H9 (cell line): ENCODE results near the gene GGCX. TPM values are rescaled to one million over a fixed set of nuclear protein-coding genes. Genes with fewer than 3 reads are reported as not detected.

Source experiments
- DNase-seq: peaks from one replicate; pipeline ENCODE4 v3.0.0-alpha.2; 2017
- H2AFZ ChIP-seq: one replicate; pipeline ENCODE4 v1.6.1; 2013; ENCODE audit warnings: mild to moderate bottlenecking, low read length, control low read depth, moderate library complexity
- H2AK5ac ChIP-seq: 2 replicates; pipeline ENCODE4 v1.6.1; 2013; ENCODE audit warnings: low read length, control low read depth, mixed read lengths; ENCODE audit not compliant: insufficient read length
- H2BK120ac ChIP-seq: one replicate; pipeline ENCODE4 v1.6.1; 2013; ENCODE audit warnings: low read depth, mild to moderate bottlenecking, low read length, control low read depth, inconsistent platforms; ENCODE audit not compliant: poor library complexity, severe bottlenecking
- H2BK12ac ChIP-seq: 2 replicates; pipeline ENCODE4 v1.6.1; 2013; ENCODE audit warnings: low read length, control low read depth, mixed read lengths, low read depth; ENCODE audit not compliant: insufficient read length
- H2BK15ac ChIP-seq: 2 replicates; pipeline ENCODE4 v1.6.1; 2013; ENCODE audit warnings: low read depth, low read length, control low read depth
- H2BK20ac ChIP-seq: one replicate; pipeline ENCODE4 v1.6.1; 2013; ENCODE audit warnings: low read depth, mild to moderate bottlenecking, low read length, control low read depth, inconsistent platforms; ENCODE audit not compliant: poor library complexity, severe bottlenecking
- H2BK5ac ChIP-seq: 2 replicates; pipeline ENCODE4 v1.6.1; 2013; ENCODE audit warnings: low read length, control low read depth, mixed read lengths; ENCODE audit not compliant: insufficient read length
- H3K14ac ChIP-seq: 2 replicates; pipeline ENCODE4 v1.6.1; 2013; ENCODE audit warnings: low read length, control low read depth; ENCODE audit not compliant: insufficient read depth
- H3K18ac ChIP-seq: 2 replicates; pipeline ENCODE4 v1.6.1; 2013; ENCODE audit warnings: low read depth, mild to moderate bottlenecking, mixed read lengths, low read length, control low read depth; ENCODE audit not compliant: insufficient read length
- H3K23ac ChIP-seq: 2 replicates; pipeline ENCODE4 v1.6.1; 2013; ENCODE audit warnings: low read length, control low read depth, mixed read lengths, low read depth; ENCODE audit not compliant: insufficient read length
- H3K23me2 ChIP-seq: 2 replicates; pipeline ENCODE4 v1.6.1; 2013; ENCODE audit warnings: low read depth, mild to moderate bottlenecking, mixed read lengths, low read length, control low read depth; ENCODE audit not compliant: insufficient read length, poor library complexity, severe bottlenecking
- H3K27ac ChIP-seq: 2 replicates; pipeline ENCODE4 v1.5.1; 2013; ENCODE audit warnings: low read length, control low read depth, mixed read lengths, low read depth; ENCODE audit not compliant: insufficient read length
- H3K27me3 ChIP-seq: 2 replicates; pipeline ENCODE4 v1.6.1; 2013; ENCODE audit warnings: low read length, control low read depth, inconsistent platforms; ENCODE audit not compliant: insufficient read depth
- H3K4ac ChIP-seq: 2 replicates; pipeline ENCODE4 v1.6.1; 2013; ENCODE audit warnings: low read depth, mild to moderate bottlenecking, control low read depth, inconsistent platforms, low read length, moderate library complexity
- H3K4me1 ChIP-seq: 2 replicates; pipeline ENCODE4 v1.6.1; 2013; ENCODE audit warnings: low read length, control low read depth, inconsistent platforms; ENCODE audit not compliant: insufficient read depth
- H3K4me2 ChIP-seq: 2 replicates; pipeline ENCODE4 v1.6.1; 2013; ENCODE audit warnings: low read length, control low read depth, mixed read lengths; ENCODE audit not compliant: insufficient read length, insufficient read depth
- H3K56ac ChIP-seq: 2 replicates; pipeline ENCODE4 v1.6.1; 2013; ENCODE audit warnings: low read depth, mild to moderate bottlenecking, mixed read lengths, low read length, control low read depth; ENCODE audit not compliant: insufficient read length
- H3K79me1 ChIP-seq: 2 replicates; pipeline ENCODE4 v1.6.1; 2013; ENCODE audit warnings: low read depth, mild to moderate bottlenecking, moderate library complexity, low read length, control low read depth, inconsistent platforms; ENCODE audit not compliant: insufficient read depth, poor library complexity, severe bottlenecking
- H3K79me2 ChIP-seq: 2 replicates; pipeline ENCODE4 v1.6.1; 2013; ENCODE audit warnings: low read length, control low read depth, inconsistent platforms; ENCODE audit not compliant: insufficient read depth
- H3K9ac ChIP-seq: 2 replicates; pipeline ENCODE4 v1.6.1; 2013; ENCODE audit warnings: low read length, control low read depth, mixed read lengths; ENCODE audit not compliant: insufficient read length; ENCODE audit errors: extremely low read depth
- H3K9me3 ChIP-seq: one replicate; pipeline ENCODE4 v1.6.1; 2013; ENCODE audit warnings: low read depth, low read length, inconsistent platforms; ENCODE audit not compliant: control insufficient read depth
- H3T11ph ChIP-seq: one replicate; pipeline ENCODE4 v1.6.1; 2013; ENCODE audit warnings: mild to moderate bottlenecking, low read length, control low read depth, inconsistent platforms
- H4K20me1 ChIP-seq: one replicate; pipeline ENCODE4 v1.6.1; 2013; ENCODE audit not compliant: control insufficient read depth, insufficient read length, insufficient read depth
- H4K5ac ChIP-seq: 2 replicates; pipeline ENCODE4 v1.6.1; 2013; ENCODE audit warnings: low read depth, mild to moderate bottlenecking, mixed read lengths, low read length, control low read depth; ENCODE audit not compliant: insufficient read length
- H4K8ac ChIP-seq: replicated peaks from 2 replicates; pipeline ENCODE4 v1.6.1; 2013; ENCODE audit warnings: low read length, control low read depth, mixed read lengths, low read depth; ENCODE audit not compliant: insufficient read length
- H4K91ac ChIP-seq: 2 replicates; pipeline ENCODE4 v1.6.1; 2013; ENCODE audit warnings: low read depth, mild to moderate bottlenecking, moderate library complexity, mixed read lengths, low read length, control low read depth; ENCODE audit not compliant: insufficient read length
- H3K27ac Mint-ChIP-seq, 3 experiments: 2 replicates in 2 of 3; 3 replicates in 1 of 3; pipeline ENCODE4 v1.8.0; 2020 to 2021; ENCODE audit warnings: mixed read lengths in 3 of 3, mild to moderate bottlenecking in 1 of 3, moderate library complexity in 1 of 3
- H3K27me3 Mint-ChIP-seq: 2 replicates; pipeline ENCODE4 v1.8.0; 2021; ENCODE audit warnings: low read depth, mild to moderate bottlenecking, moderate library complexity, mixed read lengths
- H3K36me3 Mint-ChIP-seq, 3 experiments: 2 replicates in 2 of 3; 3 replicates in 1 of 3; pipeline ENCODE4 v1.8.0; 2020 to 2021; ENCODE audit warnings: low read depth in 3 of 3, mixed read lengths in 3 of 3; ENCODE audit not compliant: insufficient read depth in 1 of 3
- H3K4me1 Mint-ChIP-seq, 2 experiments: 2 replicates each; pipeline ENCODE4 v1.8.0; 2020; ENCODE audit warnings: mixed read lengths in 2 of 2
- H3K4me3 Mint-ChIP-seq, 2 experiments: 2 replicates in 1 of 2; 3 replicates in 1 of 2; pipeline ENCODE4 v1.8.0; 2020 to 2021; ENCODE audit warnings: mild to moderate bottlenecking in 2 of 2, mixed read lengths in 2 of 2, moderate library complexity in 1 of 2
- H3K9me3 Mint-ChIP-seq, 2 experiments: 2 replicates in 1 of 2; 3 replicates in 1 of 2; pipeline ENCODE4 v1.8.0; 2020; ENCODE audit warnings: mild to moderate bottlenecking in 2 of 2, mixed read lengths in 2 of 2, moderate library complexity in 1 of 2
- WGBS: extraction: QIAGEN DNeasy Blood & Tissue Kit; methylation state at CpG from one replicate; pipeline ENCODE4 v1.1.7; 2013; ENCODE audit warnings: missing lambda C conversion rate, low lambda C conversion rate, mixed read lengths; ENCODE audit not compliant: insufficient read length; ENCODE audit errors: extremely low coverage; 5-methylcytosine and 5-hydroxymethylcytosine counted together
- total RNA-seq: library from RNA; stranded (reverse); gene quantifications from 2 replicates; pipeline ENCODE4 v1.2.1, GENCODE V29; 2021
- TF ChIP-seq, protein P1 (sequence below): fragments of 200-600 bp; sonication (generic); conservative IDR thresholded peaks from 3 replicates; pipeline ENCODE4 v1.8.0; 2021; ENCODE audit warnings: antibody characterized with exemption, mild to moderate bottlenecking

GGCX gene
- total RNA-seq, 1 experiment from 2014 or later, result 32.9 TPM

DNA sequence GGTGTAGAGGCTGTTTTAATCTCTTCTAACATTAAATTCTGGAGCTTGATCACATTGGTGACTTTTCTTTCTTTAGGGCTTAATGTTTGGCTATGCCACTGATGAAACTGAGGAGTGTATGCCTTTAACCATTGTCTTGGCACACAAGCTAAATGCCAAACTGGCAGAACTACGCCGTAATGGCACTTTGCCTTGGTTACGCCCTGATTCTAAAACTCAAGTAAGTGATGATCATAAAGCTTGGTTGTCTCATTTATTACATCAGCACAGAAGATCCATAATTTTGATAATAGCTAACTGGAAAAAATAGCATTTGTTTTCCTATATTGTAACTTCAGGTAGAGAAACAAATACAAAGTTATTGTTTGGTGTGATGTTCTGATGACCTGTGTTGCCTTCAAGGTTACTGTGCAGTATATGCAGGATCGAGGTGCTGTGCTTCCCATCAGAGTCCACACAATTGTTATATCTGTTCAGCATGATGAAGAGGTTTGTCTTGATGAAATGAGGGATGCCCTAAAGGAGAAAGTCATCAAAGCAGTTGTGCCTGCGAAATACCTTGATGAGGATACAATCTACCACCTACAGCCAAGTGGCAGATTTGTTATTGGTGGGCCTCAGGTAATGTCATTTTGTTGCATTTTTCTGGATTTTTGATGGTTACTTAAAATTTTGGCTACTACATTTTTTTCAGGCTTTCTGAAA, 19.4 kb downstream of the GGCX start:
- H3T11ph ChIP-seq, result no peak overlapping the region
- H3K14ac ChIP-seq, result no peak overlapping the region
- no peak overlapping the region for H3K4ac ChIP-seq
- no peaks in the 10 kb centered on the region for H3K79me1 ChIP-seq
- TF ChIP-seq, protein P1, sequence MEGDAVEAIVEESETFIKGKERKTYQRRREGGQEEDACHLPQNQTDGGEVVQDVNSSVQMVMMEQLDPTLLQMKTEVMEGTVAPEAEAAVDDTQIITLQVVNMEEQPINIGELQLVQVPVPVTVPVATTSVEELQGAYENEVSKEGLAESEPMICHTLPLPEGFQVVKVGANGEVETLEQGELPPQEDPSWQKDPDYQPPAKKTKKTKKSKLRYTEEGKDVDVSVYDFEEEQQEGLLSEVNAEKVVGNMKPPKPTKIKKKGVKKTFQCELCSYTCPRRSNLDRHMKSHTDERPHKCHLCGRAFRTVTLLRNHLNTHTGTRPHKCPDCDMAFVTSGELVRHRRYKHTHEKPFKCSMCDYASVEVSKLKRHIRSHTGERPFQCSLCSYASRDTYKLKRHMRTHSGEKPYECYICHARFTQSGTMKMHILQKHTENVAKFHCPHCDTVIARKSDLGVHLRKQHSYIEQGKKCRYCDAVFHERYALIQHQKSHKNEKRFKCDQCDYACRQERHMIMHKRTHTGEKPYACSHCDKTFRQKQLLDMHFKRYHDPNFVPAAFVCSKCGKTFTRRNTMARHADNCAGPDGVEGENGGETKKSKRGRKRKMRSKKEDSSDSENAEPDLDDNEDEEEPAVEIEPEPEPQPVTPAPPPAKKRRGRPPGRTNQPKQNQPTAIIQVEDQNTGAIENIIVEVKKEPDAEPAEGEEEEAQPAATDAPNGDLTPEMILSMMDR, result no peak
- Mint-ChIP-seq H3K4me3 (peak overlapping the region; percentile 95 to 98), H3K4me1 (peaks cover 36 to 49% of the 10 kb centered on the region in 2 experiments), H3K27me3 (peaks cover 5% of the 10 kb centered on the region; the same call in 1 of the 2 replicates), H3K36me3 (peaks cover 49 to 75% (median 58%) of the 10 kb centered on the region in 3 experiments), H3K27ac (peak overlapping the region in 2 of 3 experiments; percentile 80 to 84; a peak in 2 of 7 replicates), H3K9me3 (peaks cover 0 to 3% of the 10 kb centered on the region in 2 experiments; a peak in 1 of 5 replicates)
- H3K56ac ChIP-seq, result no peak overlapping the region
- H3K23me2 ChIP-seq, result peaks cover 17% of the 10 kb centered on the region
- no peak overlapping the region for H2BK5ac ChIP-seq
- H2AFZ ChIP-seq, result no peak overlapping the region
- H3K18ac ChIP-seq, result no peak overlapping the region
- peak overlapping the region; percentile 26 for H3K9ac ChIP-seq
- H3K23ac ChIP-seq, result no peak overlapping the region
- H3K27me3 ChIP-seq, result no peaks in the 10 kb centered on the region
- H4K91ac ChIP-seq, result no peak overlapping the region
- H3K4me2 ChIP-seq, result peak overlapping the region; percentile 86
- H2AK5ac ChIP-seq, result no peak overlapping the region
- H4K20me1 ChIP-seq, result no peaks in the 10 kb centered on the region
- DNase-seq, result no peak
- no peak overlapping the region for H2BK15ac ChIP-seq
- H2BK12ac ChIP-seq, result no peak overlapping the region
- 0 out of 2 replicates have a peak, but pooled peaks cover 2% of the 10 kb centered on the region for H3K4me1 ChIP-seq
- H3K9me3 ChIP-seq, result no peaks in the 10 kb centered on the region
- H3K27ac ChIP-seq, result no peak overlapping the region
- no peak overlapping the region for H4K5ac ChIP-seq
- no CpG with 5 or more reads among the region's 5 CpGs for WGBS
- peaks cover 25% of the 10 kb centered on the region for H3K79me2 ChIP-seq
- no peak overlapping the region for H2BK120ac ChIP-seq
- H2BK20ac ChIP-seq, result no peak overlapping the region
- no peak overlapping the region for H4K8ac ChIP-seq
